UCSD-AML1 (cell line): Measurements from ENCODE around the gene GPC3.
"Not testable (repeated sequence)": the region's sequence is repeated elsewhere in the genome, so short reads cannot be mapped to it uniquely, and the experiment has no call there.

Experiments
- DNase-seq: peaks from one replicate; lab custom pipeline; 2025; ENCODE audit not compliant: unreplicated experiment; lab: John Stamatoyannopoulos, UW

The GPC3 gene

DNA sequence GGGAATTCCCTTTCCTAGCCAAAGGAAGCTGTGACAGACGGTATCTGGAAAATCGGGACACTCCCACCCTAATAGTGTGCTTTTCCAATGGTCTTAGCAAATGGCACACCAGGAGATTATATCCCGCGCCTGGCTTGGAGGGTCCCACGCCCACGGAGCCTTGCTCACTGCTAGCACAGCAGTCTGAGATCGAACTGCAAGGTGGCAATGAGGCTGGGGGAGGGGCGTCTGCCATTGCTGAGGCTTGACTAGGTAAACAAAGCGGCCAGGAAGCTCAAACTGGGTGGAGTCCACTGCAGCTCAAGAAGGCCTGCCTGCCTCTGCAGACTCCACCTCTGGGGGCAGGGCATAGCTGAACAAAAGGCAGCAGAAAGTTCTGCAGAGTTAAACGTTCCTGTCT is 364.0 kb downstream of the GPC3 start:
- DNase-seq = not testable (repeated sequence)

DNA sequence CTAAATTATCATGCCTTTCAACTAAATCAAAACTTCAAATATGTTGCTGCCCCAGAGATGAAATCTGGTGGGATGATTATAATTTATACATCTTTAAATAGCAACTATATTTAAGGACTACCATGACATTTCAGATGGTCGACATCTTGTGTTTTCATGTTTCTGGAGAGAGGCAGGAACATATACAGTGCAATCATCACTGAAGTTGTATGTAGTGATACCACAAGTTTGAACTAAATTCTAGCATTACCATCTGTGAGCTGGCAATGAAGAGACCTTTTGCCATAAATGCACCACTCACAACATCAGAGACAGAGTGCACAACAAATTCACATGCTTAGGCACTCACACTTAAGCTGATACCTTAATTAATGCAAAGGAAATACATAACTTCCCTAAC is 373.7 kb downstream of the GPC3 start:
- no peak for DNase-seq

DNA sequence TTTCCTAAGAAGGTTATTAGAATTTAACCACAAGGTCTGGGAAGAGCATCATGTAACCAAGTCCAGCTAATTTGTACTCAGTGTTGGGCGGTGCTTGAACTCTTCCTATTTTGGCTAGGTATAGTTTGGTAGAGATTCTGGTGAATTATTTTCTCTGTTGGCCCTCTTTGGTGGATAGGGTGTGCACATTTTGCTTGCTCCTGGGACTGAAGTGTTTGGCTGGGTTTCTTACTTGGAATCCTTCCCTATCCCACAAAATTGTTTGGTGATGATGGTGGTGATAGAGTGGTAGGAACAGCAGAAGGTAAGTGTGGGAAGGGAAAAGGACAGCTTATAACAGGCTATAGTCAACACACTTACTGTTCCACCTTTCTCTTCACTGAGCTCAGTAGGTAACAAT is 375.3 kb downstream of the GPC3 start:
- DNase-seq = no peak

DNA sequence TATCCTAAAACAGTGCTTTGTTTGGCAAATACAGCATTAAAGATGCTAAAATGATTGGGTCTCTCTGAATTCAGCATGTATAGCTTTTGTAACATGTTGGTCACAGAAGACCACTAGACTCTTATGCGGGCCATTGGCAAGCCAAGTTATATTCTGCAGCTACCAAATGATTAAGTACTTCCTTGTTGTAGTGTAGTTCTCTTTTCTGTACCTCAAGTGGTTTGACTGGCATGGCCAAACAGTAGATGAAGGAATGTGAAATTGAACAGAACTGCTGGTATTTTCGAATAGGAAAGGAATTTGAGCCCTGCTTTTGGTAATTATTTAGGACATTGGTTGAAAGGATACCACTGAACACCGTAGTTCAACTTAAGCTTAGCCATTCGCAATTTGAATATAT is 376.2 kb downstream of the GPC3 start:
- DNase-seq = no peak

DNA sequence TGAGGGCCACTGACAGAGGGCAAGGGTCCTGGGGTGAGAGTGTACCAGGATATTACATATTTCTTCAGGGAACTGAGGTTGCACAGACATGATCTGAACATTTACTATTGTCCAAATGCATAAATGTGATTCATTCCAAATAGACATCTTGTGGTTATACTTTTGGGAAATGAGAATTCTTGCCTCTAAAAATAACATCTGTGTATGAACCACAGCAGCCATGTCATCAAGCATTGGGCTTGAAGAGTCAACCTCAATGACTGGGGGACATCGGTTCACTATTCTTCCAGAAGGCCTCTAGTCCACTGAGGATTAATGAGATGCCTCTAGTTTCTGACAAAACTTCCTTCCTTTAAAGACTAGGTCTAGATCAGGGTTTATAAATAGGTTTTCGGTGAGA is 377.0 kb downstream of the GPC3 start:
- no peak for DNase-seq

DNA sequence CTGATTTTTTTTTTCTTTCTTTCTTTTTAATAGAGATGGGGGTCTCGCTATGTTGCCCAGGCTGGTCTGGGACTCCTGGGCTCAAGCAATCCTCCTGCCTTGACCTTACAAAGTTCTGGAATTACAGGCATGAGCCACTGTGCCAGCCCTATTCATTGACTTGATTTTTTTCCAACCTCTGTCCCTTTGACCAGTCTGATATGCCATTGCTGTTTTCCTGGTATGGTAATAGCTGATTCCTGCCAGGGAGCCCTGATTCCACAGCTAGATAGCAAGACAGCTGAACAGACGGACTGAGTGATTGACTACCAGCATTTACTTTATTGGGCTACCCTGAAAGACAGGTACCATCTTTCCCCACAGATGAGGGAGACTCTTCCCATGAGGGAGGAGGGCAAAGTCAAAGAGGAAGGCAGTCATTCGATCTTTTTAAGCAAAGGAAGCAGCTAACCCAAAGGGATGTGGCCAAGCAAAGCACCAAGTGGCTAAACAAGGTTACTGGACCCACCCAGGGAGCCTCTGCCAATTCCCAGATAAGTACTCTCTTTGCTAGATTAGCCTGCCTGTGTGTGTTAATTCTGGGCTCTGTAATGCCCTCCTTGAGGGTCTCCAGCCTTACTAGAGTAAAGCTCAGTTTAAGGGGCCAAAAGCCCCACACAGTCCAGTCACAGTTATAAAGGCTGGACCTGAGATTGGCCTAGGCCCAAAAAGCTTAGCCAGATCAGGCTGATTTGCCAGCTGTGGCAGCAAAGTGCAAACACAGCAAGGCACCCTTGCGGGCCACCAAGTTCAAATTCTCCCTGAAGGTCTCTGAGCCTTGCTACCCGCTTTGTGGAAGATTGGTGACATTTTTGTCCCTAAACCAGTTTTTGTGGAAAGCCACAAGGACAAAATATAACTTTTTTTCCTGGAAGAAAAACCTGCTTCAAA is 377.7 kb downstream of the GPC3 start:
- no peak for DNase-seq

DNA sequence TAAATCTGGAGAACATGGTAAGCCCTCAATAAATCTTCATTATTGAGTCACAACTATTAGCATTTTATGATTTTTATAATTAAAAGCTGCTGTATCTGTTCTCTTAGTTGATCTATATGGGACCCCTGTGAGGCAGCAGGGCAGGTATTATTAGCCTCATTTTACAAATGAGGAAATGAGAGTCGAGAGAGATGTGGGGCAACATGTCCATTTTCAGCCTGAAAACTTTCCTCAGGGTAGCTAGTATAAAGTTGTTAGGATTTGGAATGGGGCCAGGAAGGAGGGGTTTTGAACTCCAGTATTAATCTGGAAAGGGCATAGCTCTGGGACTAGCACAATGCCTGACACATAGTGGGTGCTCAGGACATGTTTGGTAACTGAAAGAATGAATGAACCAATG is 378.4 kb downstream of the GPC3 start:
- no peak for DNase-seq

DNA sequence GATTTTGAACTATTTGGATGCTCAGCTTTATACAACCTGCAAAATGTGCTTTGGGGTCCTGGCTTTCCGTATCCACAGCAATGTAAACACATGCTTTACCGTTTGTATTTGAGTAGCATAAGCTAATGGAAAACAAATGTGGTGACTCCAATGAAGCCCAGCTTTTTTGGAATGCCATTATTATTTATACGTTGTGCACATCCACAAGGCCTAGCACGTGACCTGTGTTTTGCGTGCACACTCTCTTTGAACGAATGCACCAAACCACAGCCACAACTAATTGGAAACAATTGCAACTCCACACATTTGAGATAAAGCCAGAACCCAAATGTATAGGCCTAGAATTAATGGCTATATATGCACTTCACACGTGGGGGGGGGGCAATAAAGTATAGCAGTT is 380.6 kb downstream of the GPC3 start:
- DNase-seq = no peak

DNA sequence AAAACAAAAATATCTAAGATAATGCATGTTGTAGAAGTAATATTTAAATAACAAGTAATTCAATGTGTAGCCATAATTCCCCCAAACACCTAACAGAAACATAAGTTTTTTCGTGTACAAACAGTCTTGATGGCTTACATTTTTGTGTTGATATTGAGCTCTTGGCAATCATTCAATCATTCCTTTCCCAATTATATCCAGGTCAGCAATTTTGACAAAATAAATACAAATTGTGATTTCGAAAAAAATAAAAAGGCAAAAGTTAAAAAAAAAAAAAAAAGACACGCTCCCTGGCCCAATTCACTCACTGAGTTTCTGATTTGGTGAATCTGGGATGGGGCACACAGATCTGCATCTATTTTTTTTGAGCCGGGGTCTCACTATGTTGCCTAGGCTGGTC is 382.5 kb downstream of the GPC3 start:
- no peak for DNase-seq

DNA sequence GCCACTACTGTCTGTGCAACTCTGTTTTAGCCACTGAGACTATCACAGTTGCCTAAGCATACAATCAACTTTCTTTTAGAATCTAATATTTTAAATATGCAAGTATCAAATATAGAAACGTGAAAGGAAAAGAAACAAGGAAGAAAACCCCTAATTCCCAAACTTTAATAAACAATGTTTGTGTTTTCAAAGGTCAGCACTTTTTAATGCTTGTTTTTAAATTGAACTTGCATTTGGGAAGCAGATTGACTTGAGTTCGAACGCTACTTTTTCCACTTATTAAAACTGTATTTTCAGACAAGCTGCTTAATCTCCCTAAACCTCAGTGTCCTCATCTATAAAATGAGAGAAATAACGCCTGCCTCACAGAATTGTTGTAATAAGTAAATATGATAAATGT is 384.3 kb downstream of the GPC3 start:
- no peak for DNase-seq

DNA sequence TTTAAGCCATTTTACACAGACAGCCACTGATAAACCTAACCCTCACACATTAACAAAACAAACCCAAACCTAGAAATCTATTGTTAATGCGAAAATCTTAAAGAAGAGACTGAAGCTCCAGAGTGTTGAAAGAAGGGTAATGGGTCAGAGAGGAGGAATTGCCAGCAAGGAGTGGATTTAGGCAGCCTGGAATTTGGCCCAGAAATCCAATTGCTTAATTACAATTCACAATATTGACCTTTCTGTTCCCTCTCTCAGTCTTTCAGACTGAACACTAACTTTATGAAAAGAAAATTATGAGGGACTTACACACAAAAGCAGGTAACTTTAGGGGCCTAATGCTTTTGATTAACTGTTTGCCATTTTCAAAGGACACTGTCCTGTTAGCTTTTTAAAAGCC is 384.9 kb downstream of the GPC3 start:
- DNase-seq = no peak

DNA sequence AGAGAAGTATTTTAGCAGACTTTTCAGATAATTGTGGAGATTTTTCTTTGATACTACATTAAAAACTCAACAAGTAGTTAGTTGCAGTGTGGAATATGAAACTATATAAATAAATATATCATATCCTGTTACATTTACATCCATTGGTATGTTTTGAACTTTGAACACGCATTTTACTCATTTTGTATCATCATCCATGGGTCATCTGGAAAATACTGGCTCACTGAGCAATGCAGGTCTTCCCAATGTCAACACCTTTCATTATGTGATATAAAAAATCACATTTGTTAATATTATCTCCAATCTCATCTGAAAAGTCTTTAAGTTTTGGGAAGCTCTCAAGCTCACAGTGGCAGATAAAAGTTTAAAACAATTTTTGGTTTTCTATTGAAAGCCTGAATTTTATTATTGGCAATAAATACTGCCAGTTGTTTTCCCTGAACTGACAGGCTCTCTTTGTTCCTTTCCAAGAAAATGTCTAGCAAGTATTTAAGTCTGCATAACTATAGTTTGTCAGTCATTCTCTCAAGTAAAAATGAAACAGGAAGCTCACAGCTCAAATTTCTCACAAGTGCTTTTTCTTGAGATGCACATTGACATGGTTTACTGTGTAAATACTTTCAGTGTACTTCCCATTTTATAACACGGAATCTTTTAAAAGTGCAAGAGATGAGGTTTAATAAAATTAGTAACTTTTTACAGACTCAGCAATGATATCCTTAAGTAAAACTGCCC is 386.6 kb downstream of the GPC3 start:
- no peak for DNase-seq

DNA sequence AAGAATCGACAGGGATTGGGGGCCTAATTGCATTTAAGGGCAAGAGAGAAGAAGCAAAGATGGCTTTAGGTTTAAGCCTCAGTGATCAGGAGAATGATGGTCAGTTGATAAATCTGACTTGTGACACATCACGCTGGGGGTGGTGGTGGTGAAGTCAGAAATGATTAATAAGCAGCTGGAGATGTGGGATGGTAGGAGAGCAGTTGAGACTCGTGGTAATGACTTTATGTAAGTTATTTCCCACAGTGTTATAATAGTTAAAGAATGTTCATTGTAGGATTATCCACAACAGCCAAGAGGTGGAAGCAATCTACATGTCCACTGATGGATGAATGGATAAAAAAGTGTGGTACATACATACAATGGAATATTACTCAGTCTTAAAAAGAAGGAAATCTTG is 391.2 kb downstream of the GPC3 start:
- no peak for DNase-seq

DNA sequence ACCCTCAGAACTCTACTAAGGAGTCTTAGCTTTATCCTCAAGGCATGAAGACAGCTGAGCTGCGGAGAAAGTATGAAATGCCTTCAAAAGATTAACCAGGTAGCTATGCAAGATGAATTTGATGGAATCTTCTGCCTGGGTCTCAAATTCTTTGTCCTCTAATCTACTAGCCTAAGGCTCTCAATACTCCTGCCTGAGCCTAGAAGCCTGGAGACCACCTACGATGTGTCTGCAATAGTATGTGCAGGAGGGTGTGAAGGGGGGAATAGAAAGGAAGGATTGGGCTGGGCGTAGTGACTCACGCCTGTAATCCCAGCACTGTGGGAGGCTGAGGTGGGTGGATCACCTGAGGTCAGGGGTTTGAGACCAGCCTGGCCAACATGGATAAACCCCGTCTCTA is 391.9 kb downstream of the GPC3 start:
- DNase-seq = no peak

DNA sequence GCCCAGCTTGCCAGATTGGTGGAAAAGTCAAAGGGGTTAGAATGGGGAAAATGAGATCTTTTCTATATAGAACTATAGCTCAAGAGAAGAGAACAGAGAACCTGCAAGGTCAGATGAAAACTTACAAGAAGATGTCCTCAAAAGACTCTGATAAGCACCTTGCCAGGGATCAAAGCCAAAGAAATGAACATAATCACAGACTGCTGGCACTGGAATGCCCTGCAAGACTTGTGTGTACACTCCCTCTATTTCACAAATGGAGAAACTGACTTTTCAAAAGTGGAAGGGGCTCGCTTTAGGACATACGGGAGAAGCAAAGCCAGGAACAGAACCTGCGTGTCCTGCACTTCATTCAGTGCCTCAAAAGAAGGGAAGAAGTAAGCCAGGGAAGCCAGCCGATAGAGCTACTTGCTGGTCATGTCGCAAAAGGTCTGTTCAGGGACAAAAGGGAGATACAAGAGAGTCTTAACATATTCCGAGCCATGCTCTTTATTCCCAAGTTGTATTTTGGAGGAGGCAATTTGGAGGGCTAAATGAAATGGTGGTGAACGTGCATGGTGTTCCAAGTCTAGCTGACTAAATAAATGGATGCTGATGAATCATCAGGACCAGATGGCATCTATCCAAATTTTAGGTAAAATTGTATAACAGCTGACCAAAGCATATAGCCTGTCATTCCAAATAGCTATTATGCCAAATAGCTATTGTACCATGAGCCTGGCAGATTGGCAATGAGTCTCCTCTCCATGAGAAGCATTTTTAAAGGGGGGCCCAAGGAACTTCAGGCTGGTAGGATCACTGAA is 394.5 kb downstream of the GPC3 start:
- DNase-seq = no peak

DNA sequence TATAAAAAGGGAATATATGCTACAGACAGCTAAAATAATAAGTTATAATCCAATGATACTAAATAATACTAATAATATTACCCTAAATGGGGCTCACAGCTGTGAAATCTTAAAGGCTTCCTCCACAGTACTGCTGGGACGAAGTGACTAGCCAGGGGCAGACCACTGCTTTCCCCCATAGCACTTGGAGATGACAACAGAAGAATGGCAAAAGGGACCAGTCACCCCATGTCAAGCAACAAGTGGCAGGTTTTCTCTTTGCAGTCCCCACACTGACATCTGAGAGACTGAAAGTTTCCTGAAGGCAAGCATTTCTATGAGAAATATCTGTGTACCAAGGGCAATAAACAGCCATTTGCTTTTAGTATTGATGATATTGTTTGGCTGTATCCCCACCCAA is 396.6 kb downstream of the GPC3 start:
- no peak for DNase-seq

DNA sequence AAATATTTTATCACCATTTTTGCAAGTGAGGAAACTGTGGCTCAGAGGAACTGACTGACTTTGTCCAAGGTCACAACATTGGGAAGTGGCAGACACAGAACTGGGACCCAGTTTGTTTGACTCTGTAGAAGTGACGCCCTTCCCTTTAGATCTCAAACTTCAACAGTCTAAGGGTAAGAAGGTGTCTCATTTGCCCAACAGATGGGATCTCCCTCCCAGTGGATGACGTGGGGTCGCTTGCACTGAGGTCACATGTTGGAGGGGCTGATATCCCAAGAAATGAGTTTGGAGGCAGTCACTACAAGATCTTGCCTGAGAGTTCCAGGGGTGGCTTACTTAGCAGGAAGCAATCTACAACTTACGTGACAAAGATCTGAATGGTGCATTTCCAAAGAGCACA is 397.6 kb downstream of the GPC3 start:
- DNase-seq = no peak

DNA sequence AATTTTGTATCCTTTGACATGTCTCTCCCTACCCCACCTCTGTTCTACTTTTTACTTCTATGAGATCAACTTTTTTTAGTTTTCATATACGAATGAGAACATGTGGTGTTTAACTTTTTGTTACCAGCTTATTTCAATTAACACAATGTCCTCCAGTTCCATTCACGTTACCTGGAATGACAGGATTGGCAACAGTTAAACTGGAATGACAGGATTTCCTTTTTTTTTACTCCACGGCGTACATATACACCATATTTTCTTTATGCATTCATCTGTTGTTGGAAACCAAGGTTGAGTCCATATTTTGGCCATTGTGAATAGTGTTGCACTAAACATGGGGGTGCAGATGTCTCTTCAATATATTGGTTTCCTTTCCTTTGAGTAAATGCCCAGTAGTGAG is 398.3 kb downstream of the GPC3 start:
- no peak for DNase-seq

DNA sequence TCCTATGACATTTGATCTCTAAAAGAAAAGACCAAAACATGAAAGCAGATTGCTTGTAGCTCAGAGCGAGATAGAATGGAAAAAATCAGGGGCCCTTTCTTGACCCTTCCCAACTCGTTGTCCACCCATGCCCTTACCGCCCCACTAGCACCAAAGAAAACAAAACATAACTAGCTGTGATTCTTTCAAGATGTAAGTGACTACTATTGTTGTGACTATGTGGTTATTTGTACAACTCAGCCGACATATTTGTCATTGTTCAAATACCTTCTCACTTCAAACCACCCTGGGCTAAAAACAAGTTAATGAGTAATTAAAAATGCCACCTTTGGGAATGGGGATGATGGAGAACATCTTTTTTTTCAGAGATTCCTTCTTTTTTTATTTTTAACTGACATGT is 399.0 kb downstream of the GPC3 start:
- DNase-seq = no peak

DNA sequence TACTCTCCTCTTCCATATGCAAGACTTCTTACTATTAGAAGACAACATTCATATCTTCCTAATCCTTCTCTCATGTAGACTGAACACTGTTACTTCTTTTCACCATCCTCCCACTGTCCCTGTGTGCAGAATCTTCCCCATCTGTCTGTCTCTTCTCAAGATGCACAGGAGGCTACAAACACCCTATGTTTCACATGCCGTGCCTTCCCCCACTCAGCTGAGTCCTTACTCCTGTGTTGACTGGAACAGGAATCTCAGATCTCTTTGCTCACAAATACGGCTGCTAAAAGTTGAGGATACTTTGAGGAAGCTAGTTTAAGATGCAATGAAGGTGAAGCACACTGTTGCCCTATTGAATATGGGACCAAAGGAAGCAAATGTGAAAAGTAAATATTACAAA is 401.6 kb downstream of the GPC3 start:
- no peak for DNase-seq

DNA sequence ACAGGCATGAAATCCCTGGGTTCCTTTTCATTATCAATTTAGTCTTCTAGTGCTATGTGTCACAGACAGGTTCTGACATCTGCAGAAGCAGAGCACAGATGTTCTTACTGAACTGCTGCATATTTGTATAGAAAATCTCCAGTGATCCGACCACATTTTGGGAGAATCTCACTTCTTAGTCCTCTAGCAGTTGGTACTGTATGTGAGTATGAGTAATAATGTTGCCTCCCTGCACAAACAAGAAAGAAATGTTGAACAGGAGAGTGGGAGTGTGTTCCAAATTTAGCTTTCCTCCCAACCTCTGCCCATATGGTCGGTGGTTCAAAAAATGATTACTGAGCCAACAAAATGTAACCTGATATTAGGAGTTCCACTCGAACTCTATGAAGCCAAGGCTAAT is 404.8 kb downstream of the GPC3 start:
- DNase-seq = no peak

DNA sequence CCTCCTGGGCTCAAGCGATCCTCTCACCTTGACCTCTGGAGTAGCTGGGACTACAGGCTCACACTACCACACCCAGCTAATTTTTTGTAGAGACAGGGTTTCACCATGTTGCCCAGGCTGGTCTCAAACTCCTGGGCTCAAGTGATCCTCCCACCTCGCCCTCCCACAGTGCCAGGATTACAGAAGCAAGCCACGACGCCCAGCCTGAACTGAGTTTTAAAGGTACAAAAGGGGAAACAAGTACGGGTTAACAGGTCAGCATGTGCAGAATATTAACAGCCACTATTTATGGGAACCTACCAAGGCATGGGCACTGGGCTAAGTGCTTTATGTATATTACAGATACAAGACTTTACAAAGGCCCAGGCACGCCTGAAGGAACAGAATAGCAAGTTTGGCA is 405.8 kb downstream of the GPC3 start:
- DNase-seq = no peak
